GM19324 (cell line): ENCODE measurements around the gene FBXL2.
"Not testable (repeated sequence)": the region's sequence is repeated elsewhere in the genome, so short reads cannot be mapped to it uniquely, and the experiment has no call there.

Source experiments
- ATAC-seq: cut with Tn5 transposase; IDR thresholded peaks from one replicate; pipeline ENCODE4 v1.9.1; 2021; ENCODE audit warnings: mild to moderate bottlenecking, moderate library complexity; ENCODE audit not compliant: unreplicated experiment, low FRiP score

Gene FBXL2

GRCh38 chr3:33314993-33315392 is 37.8 kb downstream of the FBXL2 start:
- no peak for ATAC-seq

DNA sequence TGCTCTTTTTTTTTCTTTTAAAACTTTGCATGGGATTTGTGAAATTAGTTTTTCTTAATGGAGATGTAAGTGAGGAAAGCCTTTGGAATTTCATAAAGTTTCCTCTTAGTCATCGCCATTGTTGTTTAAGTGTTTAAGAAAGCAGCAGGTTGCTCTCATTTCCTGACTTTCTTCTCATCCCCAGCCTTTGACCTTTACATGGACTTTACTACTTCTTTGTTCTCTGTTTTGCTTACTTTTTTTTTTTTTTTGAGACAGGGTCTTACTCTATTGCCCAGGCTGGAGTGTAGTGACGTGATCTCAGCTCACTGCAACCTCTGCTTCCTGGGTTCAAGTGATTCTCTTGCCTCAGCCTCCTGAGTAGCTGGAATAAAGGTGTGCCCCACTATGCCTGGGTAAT is 38.6 kb downstream of the FBXL2 start:
- ATAC-seq = no peak

- ATAC-seq = no peak
Measured at GRCh38 chr3:33317963-33318709, 40.9 kb downstream of the FBXL2 start.

DNA sequence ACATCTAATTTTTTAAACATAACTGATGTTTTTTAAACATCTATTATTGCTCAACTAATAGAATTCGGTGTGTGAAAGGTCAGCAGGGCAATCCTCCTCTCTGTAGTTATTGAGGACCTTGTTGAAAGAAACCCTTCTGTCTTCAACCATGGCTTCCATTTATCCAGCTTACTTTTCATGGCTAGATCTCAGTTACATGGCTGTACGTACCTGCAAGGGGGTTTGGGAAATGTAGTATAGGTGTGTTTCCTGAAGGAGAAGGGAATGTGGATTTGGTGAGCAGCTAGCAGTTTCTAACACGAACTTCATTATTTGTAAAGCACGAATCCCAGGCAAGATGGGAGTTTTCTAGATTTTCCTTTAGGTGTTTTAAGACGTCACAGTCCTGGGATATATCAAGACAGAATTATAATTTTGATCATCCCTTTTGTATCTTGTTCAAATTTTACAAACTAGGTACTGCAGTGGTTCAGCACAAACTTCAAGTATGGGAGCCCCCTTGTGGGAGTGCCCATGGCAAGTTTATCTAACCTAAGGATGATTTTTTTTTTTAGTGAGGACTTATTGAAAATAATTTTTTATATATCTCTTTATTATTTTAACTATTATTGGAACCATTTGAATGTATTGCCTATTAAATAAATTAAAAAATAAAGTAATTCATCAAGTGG is 41.6 kb downstream of the FBXL2 start:
- no peak for ATAC-seq

DNA sequence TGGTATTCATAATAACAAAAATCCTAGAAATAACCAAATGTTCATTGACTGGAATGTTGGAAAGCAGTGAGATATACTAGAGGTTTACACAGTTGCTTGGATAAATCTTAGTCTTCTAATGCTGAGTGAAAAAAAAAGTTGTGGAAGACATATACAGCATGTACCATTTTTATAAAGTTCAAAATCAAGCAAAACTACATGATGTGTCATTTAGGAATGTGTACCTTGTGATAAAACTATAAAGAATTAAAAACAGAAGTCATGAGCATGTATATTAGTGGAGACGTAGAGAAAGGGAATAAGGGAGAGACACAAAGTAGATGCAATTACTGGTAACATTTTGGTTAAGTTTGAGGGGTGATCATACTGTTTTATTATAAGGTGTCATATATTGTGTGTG is 45.2 kb downstream of the FBXL2 start:
- ATAC-seq = no peak

DNA sequence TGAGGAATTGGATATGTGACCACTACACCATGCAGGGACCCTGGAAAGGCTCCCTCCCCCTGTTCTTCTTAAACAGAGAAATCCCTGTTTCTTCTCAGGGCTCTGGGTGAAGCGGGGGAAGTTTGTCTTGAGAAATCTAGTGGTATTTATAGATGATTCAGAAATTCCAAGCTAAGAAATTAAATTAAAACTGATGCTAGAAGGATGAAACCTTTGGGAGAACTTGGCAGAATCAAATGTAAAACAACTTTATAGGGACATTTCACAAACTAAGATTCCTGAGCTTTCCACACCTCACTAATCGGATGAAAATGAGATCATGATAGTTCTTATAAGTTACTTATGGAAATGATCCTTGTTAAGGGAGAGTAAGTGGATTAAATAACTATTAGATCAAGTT is 54.2 kb downstream of the FBXL2 start:
- no peak for ATAC-seq

- no peak for ATAC-seq
Measured at GRCh38 chr3:33334364-33334763, 57.1 kb downstream of the FBXL2 start.

DNA sequence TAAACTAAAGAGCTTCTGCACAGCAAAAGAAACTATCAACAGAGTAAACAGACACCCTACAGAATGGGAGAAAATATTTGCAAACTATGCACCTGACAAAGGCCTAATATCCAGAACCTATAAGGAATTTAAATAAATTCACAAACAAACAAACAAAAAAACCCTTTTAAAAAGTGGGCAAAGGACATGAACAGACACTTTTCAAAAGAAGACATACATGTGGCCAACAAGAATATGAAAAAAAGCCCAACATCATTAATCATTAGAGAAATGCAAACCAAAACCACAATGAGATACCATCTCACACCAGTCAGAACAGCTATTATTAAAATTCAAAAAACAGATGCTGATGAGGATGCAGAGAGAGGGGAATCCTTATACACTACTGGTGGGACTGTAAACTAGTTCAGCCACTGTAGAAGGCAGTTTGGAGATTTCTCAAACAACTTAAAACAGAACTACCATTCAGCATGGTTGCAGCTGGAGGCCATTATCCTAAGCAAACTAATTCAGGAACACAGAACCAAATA is 61.8 kb downstream of the FBXL2 start:
- ATAC-seq = not testable (repeated sequence)

GRCh38 chr3:33339758-33340157 is 62.5 kb downstream of the FBXL2 start:
- ATAC-seq = no peak

- ATAC-seq = no peak
Measured at GRCh38 chr3:33355611-33356010, 78.4 kb downstream of the FBXL2 start.

GRCh38 chr3:33358172-33358781 is 81.0 kb downstream of the FBXL2 start:
- ATAC-seq = no peak

DNA sequence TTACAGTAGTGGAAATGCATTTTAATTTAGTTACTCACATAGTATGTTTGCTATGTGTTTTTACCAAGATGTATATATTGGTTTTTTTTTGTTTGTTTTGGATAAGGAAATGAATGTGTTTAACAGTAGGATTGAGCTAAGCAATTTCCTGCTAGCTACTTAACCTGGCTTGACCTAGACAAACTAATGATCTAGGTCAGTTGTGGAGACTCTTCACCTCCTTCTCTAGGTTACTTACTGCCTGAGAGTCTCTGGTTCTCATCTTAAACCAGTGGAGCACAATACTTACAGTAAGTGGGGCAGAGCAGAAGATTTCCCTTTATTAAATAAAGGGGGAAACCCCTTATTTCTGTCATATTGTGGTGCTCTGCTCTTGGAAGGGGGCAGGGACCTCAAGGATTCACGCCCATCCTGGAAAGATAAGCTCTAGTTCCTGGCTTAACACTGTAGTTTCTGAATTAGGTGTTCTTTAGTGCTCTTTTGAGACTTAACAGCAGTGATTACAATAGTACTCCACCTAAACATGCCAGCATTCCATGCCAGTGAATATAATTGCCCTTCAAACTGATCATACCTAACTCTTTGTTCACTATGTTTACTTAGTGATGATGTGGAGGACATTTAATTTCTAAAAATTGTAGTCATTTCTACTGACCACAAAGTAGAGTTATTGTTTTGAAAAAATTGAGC is 83.0 kb downstream of the FBXL2 start:
- ATAC-seq = no peak

DNA sequence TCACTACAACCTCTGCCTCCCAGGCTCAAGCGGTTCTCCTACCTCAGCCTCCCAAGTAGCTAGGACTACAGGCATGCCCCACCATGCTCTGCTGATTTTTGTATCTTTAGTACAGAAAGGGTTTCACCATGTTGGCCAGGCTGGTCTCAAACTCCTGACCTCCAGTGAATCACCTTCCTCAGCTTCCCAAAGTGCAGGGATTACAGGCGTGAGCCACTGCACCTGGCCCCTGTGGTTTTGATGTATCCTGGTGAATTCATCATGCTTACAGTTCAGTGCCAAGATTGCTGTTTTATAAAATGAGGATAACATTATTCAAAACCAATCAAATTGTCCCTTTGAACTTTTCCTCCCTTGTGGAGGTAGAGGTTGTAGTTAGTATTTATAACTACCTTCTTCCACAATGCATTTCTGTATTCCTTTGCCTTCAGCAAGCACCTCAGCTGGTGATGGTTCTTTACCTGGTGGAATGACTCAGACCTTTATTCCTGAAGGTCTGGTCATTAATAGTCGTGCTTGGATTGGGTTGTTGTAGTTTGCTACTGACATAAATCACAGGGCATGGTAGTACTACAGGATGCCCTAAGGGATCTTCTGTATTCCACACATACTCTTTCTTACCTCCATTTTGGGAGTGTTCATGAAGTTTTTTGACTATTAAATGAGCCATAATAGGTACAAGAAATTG is 86.0 kb downstream of the FBXL2 start:
- ATAC-seq = no peak

DNA sequence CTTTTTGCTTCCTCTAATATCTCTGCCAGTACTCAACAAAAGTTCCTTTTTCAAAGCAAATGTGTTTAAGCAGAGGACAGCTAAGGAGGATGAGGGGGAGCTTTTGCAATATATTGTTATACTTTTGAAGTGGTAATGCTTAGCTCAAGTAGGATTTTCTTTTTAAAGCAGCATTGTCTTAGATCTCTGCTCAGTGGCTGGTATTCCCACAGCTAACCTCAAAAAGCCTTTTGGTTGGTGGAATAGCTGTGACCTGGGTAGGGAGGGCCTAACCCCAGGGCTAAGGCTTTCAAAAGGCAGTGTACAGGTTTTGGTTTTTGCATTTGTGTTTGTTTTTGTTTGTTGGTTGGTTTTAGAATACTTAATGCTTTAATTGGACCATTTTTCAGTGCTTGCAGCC is 86.8 kb downstream of the FBXL2 start:
- ATAC-seq = no peak

DNA sequence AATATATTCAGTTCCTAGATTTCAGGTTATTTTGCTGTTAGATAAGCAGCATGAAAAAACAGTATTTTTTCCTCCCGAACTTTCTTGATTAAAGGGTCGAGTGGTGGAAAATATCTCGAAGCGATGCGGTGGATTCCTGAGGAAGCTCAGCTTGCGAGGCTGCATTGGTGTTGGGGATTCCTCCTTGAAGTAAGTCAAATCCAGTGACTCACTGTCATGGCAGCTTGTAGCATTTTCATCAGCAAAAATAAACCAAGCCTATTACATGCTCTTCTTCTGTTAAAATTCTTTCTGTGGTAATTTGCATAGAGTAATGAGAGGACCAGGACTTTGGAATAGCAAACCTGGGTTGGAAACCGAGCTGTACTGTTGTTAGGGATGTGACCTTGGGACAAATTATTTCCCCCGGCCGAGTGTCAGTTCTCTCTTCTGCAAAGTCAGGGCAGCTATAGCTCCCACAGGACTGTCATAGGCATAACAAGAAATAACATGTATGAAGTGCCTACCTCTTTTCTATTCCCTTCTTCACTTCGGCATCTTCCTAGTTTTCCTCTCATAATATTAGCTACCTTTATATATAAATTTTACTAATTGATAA is 87.4 kb downstream of the FBXL2 start:
- ATAC-seq = no peak

- no peak for ATAC-seq
Measured at GRCh38 chr3:33372218-33373081, 95.2 kb downstream of the FBXL2 start.

GRCh38 chr3:33373082-33373437 is 95.8 kb downstream of the FBXL2 start:
- no peak for ATAC-seq

GRCh38 chr3:33377489-33377888 is 100.2 kb downstream of the FBXL2 start:
- ATAC-seq = no peak

DNA sequence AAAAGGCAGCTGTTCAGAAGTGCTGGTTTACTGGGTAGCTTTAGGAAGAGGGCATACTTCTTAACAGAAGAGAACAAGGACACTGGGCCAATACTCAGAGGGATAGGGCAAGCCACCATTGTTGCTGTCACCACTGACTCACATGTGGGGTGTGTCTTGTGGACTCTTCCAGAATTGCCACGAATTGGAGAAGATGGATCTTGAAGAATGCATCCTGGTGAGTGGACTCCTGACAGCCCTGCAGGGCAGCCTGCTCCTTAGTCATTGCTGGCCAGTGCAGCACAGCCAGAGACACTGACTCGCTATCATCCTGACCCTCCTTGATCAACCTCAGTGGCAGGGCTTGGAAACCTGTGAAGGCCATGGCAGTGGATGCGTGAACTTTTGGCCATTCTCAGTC is 100.7 kb downstream of the FBXL2 start:
- no peak for ATAC-seq
